HEK293 (cell line): ENCODE data around the gene ACTN3.

Source experiments
- CTCF ChIA-PET: fragments of 350-600 bp; formaldehyde crosslinking; extraction: SDS; loops from one replicate; lab custom pipeline; 2021; ENCODE audit warnings: antibody characterized with exemption; lab: Yijun Ruan, JAX
- POLR2A ChIA-PET: fragments of 300-600 bp; formaldehyde crosslinking; extraction: SDS; loops from one replicate; lab custom pipeline; 2020; ENCODE audit warnings: antibody characterized with exemption, inconsistent platforms; lab: Yijun Ruan, JAX
- H3K27ac ChIP-seq: fragments of 200-500 bp; sonication (Bioruptor generic); 2 replicates; pipeline ENCODE4 v1.5.1; 2014; ENCODE audit warnings: low read depth, low read length, control low read depth, inconsistent platforms; ENCODE audit errors: extremely low read depth
- H3K36me3 ChIP-seq, 2 experiments: fragments of 200-500 bp in 1 of 2; sonication (Bioruptor generic) in 1 of 2; 1 replicate in 1 of 2; 2 replicates in 1 of 2; pipeline ENCODE4 v1.5.1; 2014 to 2017; ENCODE audit warnings: inconsistent platforms in 2 of 2, low read length in 2 of 2; ENCODE audit not compliant: control insufficient read depth in 2 of 2, insufficient read depth in 1 of 2
- H3K4me1 ChIP-seq: fragments of 200-500 bp; sonication (Bioruptor generic); 2 replicates; pipeline ENCODE4 v1.5.1; 2014; ENCODE audit warnings: mild to moderate bottlenecking, low read length, inconsistent platforms; ENCODE audit not compliant: control insufficient read depth, insufficient read depth
- H3K4me3 ChIP-seq: 2 replicates; pipeline ENCODE4 v1.5.1; 2011; ENCODE audit warnings: low read depth, mild to moderate bottlenecking, control low read depth, low read length, moderate library complexity
- H3K9me3 ChIP-seq: fragments of 200-500 bp; sonication (Bioruptor generic); 2 replicates; pipeline ENCODE4 v1.5.1; 2014; ENCODE audit warnings: low read depth, low read length, inconsistent platforms; ENCODE audit not compliant: control insufficient read depth, insufficient read depth
- GFI1B ChIP-seq: fragments of 450-650 bp; formaldehyde crosslinking; IDR thresholded peaks from 2 replicates; pipeline ENCODE4 v1.5.1; 2016; ENCODE audit warnings: missing biosample characterization, missing genetic modification characterization
- GLIS2 ChIP-seq: fragments of 450-650 bp; formaldehyde crosslinking; IDR thresholded peaks from 2 replicates; pipeline ENCODE4 v1.5.1; 2016; ENCODE audit warnings: missing biosample characterization, missing genetic modification characterization
- KLF16 ChIP-seq: fragments of 450-650 bp; formaldehyde crosslinking; IDR thresholded peaks from 2 replicates; pipeline ENCODE4 v1.5.1; 2017; ENCODE audit warnings: missing biosample characterization, missing genetic modification characterization
- MZF1 ChIP-seq: fragments of 450-650 bp; formaldehyde crosslinking; IDR thresholded peaks from 2 replicates; pipeline ENCODE4 v1.5.1; 2017; ENCODE audit warnings: missing biosample characterization, missing genetic modification characterization, borderline replicate concordance
- SETDB1 ChIP-seq: IDR thresholded peaks from one replicate; pipeline ENCODE4 v1.6.1; 2017; ENCODE audit warnings: mild to moderate bottlenecking, low read length, moderate library complexity, mixed read lengths; ENCODE audit not compliant: insufficient read length
- SP7 ChIP-seq: fragments of 450-650 bp; formaldehyde crosslinking; IDR thresholded peaks from 2 replicates; pipeline ENCODE4 v1.5.1; 2016; ENCODE audit warnings: missing biosample characterization, missing genetic modification characterization
- ZBTB48 ChIP-seq: fragments of 450-650 bp; formaldehyde crosslinking; IDR thresholded peaks from 2 replicates; pipeline ENCODE4 v1.5.1; 2016; ENCODE audit warnings: missing biosample characterization, missing genetic modification characterization
- ZBTB7A ChIP-seq: fragments of 450-650 bp; formaldehyde crosslinking; IDR thresholded peaks from 2 replicates; pipeline ENCODE4 v1.5.1; 2016; ENCODE audit warnings: low read depth, missing biosample characterization, missing genetic modification characterization
- ZNF133 ChIP-seq: fragments of 450-650 bp; formaldehyde crosslinking; IDR thresholded peaks from 2 replicates; pipeline ENCODE4 v1.5.1; 2016; ENCODE audit warnings: missing biosample characterization, missing genetic modification characterization
- ZNF157 ChIP-seq: fragments of 450-650 bp; formaldehyde crosslinking; IDR thresholded peaks from 2 replicates; pipeline ENCODE4 v1.5.1; 2016; ENCODE audit warnings: missing biosample characterization, missing genetic modification characterization
- ZNF16 ChIP-seq: fragments of 450-650 bp; formaldehyde crosslinking; IDR thresholded peaks from 2 replicates; pipeline ENCODE4 v1.5.1; 2016; ENCODE audit warnings: low read depth, missing biosample characterization, missing genetic modification characterization
- ZNF19 ChIP-seq: fragments of 450-650 bp; formaldehyde crosslinking; IDR thresholded peaks from 2 replicates; pipeline ENCODE4; 2016; ENCODE audit warnings: missing biosample characterization, missing genetic modification characterization, low read depth
- ZNF2 ChIP-seq: fragments of 450-650 bp; formaldehyde crosslinking; IDR thresholded peaks from 2 replicates; pipeline ENCODE4 v1.5.1; 2016; ENCODE audit warnings: missing biosample characterization, missing genetic modification characterization
- ZNF214 ChIP-seq: fragments of 450-650 bp; formaldehyde crosslinking; IDR thresholded peaks from 2 replicates; pipeline ENCODE4 v1.5.1; 2017; ENCODE audit warnings: missing biosample characterization, mild to moderate bottlenecking, missing genetic modification characterization, borderline replicate concordance
- ZNF292 ChIP-seq: fragments of 450-650 bp; formaldehyde crosslinking; IDR thresholded peaks from 2 replicates; pipeline ENCODE4 v1.5.1; 2016; ENCODE audit warnings: low read depth, missing biosample characterization, missing genetic modification characterization, borderline replicate concordance
- ZNF350 ChIP-seq: fragments of 450-650 bp; formaldehyde crosslinking; IDR thresholded peaks from 2 replicates; pipeline ENCODE4 v1.5.0; 2017; ENCODE audit warnings: missing biosample characterization, mild to moderate bottlenecking, missing genetic modification characterization
- ZNF416 ChIP-seq: fragments of 450-650 bp; formaldehyde crosslinking; IDR thresholded peaks from 2 replicates; pipeline ENCODE4 v1.5.1; 2016; ENCODE audit warnings: missing biosample characterization, missing genetic modification characterization
- ZNF510 ChIP-seq: fragments of 450-650 bp; formaldehyde crosslinking; IDR thresholded peaks from 2 replicates; pipeline ENCODE4 v1.5.1; 2018; ENCODE audit warnings: mild to moderate bottlenecking, missing genetic modification characterization, missing biosample characterization; ENCODE audit not compliant: insufficient replicate concordance
- ZNF529 ChIP-seq: fragments of 450-650 bp; formaldehyde crosslinking; IDR thresholded peaks from 2 replicates; pipeline ENCODE4 v1.5.1; 2017; ENCODE audit warnings: missing genetic modification characterization, missing biosample characterization; ENCODE audit not compliant: insufficient replicate concordance
- ZNF624 ChIP-seq: fragments of 450-650 bp; formaldehyde crosslinking; IDR thresholded peaks from 2 replicates; pipeline ENCODE4 v1.5.1; 2017; ENCODE audit warnings: missing biosample characterization, missing genetic modification characterization
- ZNF629 ChIP-seq: fragments of 450-650 bp; formaldehyde crosslinking; IDR thresholded peaks from 2 replicates; pipeline ENCODE4 v1.5.1; 2017; ENCODE audit warnings: missing biosample characterization, missing genetic modification characterization
- ZNF747 ChIP-seq: fragments of 450-650 bp; formaldehyde crosslinking; IDR thresholded peaks from 2 replicates; pipeline ENCODE4 v1.5.1; 2016; ENCODE audit warnings: missing biosample characterization, missing genetic modification characterization
- ZNF776 ChIP-seq: fragments of 450-650 bp; formaldehyde crosslinking; IDR thresholded peaks from 2 replicates; pipeline ENCODE4 v1.5.0; 2017; ENCODE audit warnings: missing biosample characterization, missing genetic modification characterization, borderline replicate concordance
- ZSCAN16 ChIP-seq: fragments of 450-650 bp; formaldehyde crosslinking; IDR thresholded peaks from 2 replicates; pipeline ENCODE4 v1.5.1; 2016; ENCODE audit warnings: missing biosample characterization, missing genetic modification characterization
- TF ChIP-seq, protein P1 (sequence below): fragments of 450-650 bp; formaldehyde crosslinking; IDR thresholded peaks from 2 replicates; pipeline ENCODE4 v1.5.1; 2016; ENCODE audit warnings: missing biosample characterization, missing genetic modification characterization
- TF ChIP-seq, protein P2 (sequence below): fragments of 450-650 bp; formaldehyde crosslinking; IDR thresholded peaks from 2 replicates; pipeline ENCODE4 v1.5.1; 2016; ENCODE audit warnings: missing biosample characterization, missing genetic modification characterization
- TF ChIP-seq, protein P3 (sequence below): fragments of 450-650 bp; formaldehyde crosslinking; IDR thresholded peaks from 2 replicates; pipeline ENCODE4 v1.5.1; 2017; ENCODE audit warnings: missing biosample characterization, missing genetic modification characterization

Gene ACTN3

DNA sequence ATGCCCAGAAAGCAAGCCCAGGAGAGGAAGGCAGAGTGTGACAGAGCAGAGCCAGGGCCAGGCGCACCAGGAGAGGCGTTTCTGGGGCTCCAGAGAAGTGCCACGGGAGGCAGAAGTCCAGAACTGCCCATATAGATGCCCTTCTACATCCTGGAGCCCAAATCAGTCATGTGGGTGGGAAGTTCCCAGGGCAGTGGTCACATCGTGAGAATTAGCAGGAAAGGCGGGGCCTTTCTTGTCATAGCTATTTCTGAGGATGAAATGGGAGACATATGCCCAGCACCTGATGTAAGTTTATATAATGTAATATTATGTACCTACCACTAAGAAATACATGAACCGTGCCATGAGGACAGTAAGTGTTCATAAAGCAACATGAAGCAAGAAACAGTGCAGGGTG is 13.9 kb upstream of the ACTN3 start:
- peaks cover 0 to 28% of the 10 kb centered on the region in 2 experiments; a peak in 2 of 3 replicates for H3K36me3 ChIP-seq
- POLR2A ChIA-PET = interaction anchor here (1.0 to 1.6 kb wide), 3 partner anchors 13 to 18 kb away, joined by 3 to 5 read pairs (median 3); partner anchors contain the start of gene ZDHHC24
- CTCF ChIA-PET = interaction anchor here (0.6 kb wide), 1 partner anchor 121 kb away, joined by 3 read pairs; no protein-coding TSS in a partner anchor

DNA sequence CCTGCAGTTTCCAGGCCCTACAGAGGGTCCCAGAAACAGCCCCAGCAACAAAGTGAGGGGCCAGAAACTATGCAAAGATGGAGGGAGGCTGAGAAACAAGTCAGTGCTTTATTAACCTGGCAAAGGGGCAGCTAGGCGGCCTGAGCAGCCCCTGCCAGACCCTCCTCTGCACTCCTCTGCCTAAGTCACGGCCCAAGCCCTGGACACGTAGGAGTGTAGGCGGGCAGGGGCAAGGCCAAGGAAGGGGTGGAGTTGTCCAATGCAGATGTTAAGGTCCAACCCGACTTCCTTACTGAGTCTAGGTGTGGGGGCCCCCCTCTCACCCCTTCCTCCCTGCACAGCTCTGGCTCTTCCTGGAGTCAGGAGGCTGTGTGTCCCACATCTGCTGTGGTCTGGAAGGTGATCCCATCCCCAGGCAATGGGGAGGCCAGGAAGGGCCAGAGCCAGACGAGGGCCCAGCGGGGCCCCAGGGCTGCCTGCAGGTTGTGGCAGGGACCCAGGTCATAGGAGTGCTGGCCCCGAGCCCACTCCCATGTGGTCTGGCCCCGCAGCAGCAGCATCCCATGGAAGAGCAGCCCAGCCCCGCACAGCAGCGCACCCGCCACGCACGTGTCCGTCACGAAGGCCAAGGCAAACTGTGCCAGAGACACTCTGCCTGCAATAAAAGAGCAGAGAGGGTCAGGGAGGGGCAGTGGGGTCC is 7.4 kb upstream of the ACTN3 start:
- POLR2A ChIA-PET = no interaction called here
- no peaks in the 10 kb centered on the region for H3K4me1 ChIP-seq
- TF ChIP-seq ZBTB7A (tag by site-specific recombination) (no peak), SETDB1 (no peak), ZNF214 (tag by site-specific recombination) (no peak), ZNF350 (no peak), ZNF529 (no peak), KLF16 (tag by site-specific recombination) (no peak), GLIS2 (tag by site-specific recombination) (no peak), ZNF510 (no peak), SP7 (tag by site-specific recombination) (no peak), ZNF747 (tag by site-specific recombination) (no peak), ZNF624 (tag by site-specific recombination) (no peak), ZNF19 (tag by site-specific recombination) (no peak), ZNF2 (tag by site-specific recombination) (no peak), MZF1 (tag by site-specific recombination) (no peak), ZNF133 (tag by site-specific recombination) (no peak)
- TF ChIP-seq, protein P1, sequence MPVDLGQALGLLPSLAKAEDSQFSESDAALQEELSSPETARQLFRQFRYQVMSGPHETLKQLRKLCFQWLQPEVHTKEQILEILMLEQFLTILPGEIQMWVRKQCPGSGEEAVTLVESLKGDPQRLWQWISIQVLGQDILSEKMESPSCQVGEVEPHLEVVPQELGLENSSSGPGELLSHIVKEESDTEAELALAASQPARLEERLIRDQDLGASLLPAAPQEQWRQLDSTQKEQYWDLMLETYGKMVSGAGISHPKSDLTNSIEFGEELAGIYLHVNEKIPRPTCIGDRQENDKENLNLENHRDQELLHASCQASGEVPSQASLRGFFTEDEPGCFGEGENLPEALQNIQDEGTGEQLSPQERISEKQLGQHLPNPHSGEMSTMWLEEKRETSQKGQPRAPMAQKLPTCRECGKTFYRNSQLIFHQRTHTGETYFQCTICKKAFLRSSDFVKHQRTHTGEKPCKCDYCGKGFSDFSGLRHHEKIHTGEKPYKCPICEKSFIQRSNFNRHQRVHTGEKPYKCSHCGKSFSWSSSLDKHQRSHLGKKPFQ = no peak
- TF ChIP-seq, protein P2, sequence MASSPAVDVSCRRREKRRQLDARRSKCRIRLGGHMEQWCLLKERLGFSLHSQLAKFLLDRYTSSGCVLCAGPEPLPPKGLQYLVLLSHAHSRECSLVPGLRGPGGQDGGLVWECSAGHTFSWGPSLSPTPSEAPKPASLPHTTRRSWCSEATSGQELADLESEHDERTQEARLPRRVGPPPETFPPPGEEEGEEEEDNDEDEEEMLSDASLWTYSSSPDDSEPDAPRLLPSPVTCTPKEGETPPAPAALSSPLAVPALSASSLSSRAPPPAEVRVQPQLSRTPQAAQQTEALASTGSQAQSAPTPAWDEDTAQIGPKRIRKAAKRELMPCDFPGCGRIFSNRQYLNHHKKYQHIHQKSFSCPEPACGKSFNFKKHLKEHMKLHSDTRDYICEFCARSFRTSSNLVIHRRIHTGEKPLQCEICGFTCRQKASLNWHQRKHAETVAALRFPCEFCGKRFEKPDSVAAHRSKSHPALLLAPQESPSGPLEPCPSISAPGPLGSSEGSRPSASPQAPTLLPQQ (tag by site-specific recombination) = no peak
- TF ChIP-seq, all 188 proteins: peak for 0
- no peaks in the 10 kb centered on the region for H3K9me3 ChIP-seq
- H3K36me3 ChIP-seq = peaks cover 0 to 57% of the 10 kb centered on the region in 2 experiments; a peak in 2 of 3 replicates
- H3K27ac ChIP-seq = no peak overlapping the region
- H3K4me3 ChIP-seq = no peak overlapping the region
- CTCF ChIA-PET = no interaction called here

More for the DNA sequence above, 13.9 kb upstream of the ACTN3 start:
- Histone ChIP-seq H3K9me3 (no peaks in the 10 kb centered on the region), H3K4me1 (no peaks in the 10 kb centered on the region), H3K4me3 (no peak overlapping the region), H3K27ac (no peak overlapping the region)
- TF ChIP-seq, protein P2 (tag by site-specific recombination) = no peak
- TF ChIP-seq ZNF292 (no peak), ZNF629 (tag by site-specific recombination) (no peak), ZNF157 (no peak), ZBTB48 (tag by site-specific recombination) (no peak), ZSCAN16 (tag by site-specific recombination) (no peak), GFI1B (no peak), ZNF416 (tag by site-specific recombination) (no peak), ZNF776 (tag by site-specific recombination) (no peak), ZNF16 (no peak)
- TF ChIP-seq, protein P3, sequence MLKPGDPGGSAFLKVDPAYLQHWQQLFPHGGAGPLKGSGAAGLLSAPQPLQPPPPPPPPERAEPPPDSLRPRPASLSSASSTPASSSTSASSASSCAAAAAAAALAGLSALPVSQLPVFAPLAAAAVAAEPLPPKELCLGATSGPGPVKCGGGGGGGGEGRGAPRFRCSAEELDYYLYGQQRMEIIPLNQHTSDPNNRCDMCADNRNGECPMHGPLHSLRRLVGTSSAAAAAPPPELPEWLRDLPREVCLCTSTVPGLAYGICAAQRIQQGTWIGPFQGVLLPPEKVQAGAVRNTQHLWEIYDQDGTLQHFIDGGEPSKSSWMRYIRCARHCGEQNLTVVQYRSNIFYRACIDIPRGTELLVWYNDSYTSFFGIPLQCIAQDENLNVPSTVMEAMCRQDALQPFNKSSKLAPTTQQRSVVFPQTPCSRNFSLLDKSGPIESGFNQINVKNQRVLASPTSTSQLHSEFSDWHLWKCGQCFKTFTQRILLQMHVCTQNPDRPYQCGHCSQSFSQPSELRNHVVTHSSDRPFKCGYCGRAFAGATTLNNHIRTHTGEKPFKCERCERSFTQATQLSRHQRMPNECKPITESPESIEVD (tag by site-specific recombination) = no peak
